Liver (tissue), 3 donors: ENCODE measurements around the gene CKM.

Experiments
- ATF3 ChIP-seq: IDR thresholded peaks from 2 replicates; pipeline ENCODE4 v1.6.1; 2016; ENCODE audit warnings: antibody characterized with exemption
- CTCF ChIP-seq: fragments of 150-350 bp; IDR thresholded peaks from 2 replicates; pipeline ENCODE4 v1.5.1; 2017; ENCODE audit warnings: improper control_type of control experiment, low read depth, low read length; ENCODE audit not compliant: missing input control
- EGR1 ChIP-seq, 2 donors: IDR thresholded peaks; 2 replicates each; pipeline ENCODE4 v1.6.1; 2016 to 2018; ENCODE audit warnings: antibody characterized with exemption in 2 of 2, low read depth in 2 of 2
- FOXA1 ChIP-seq: IDR thresholded peaks from 2 replicates; pipeline ENCODE4 v1.6.1; 2016; ENCODE audit warnings: antibody characterized with exemption
- FOXA2 ChIP-seq: IDR thresholded peaks from 2 replicates; pipeline ENCODE4 v1.6.1; 2016; ENCODE audit warnings: antibody characterized with exemption
- HNF4G ChIP-seq: IDR thresholded peaks from 2 replicates; pipeline ENCODE4 v1.6.1; 2016; ENCODE audit warnings: antibody characterized with exemption
- RAD21 ChIP-seq, 2 donors: IDR thresholded peaks; 2 replicates each; pipeline ENCODE4 v1.6.1; 2016; ENCODE audit warnings: antibody characterized with exemption in 2 of 2, mild to moderate bottlenecking in 2 of 2
- REST ChIP-seq: IDR thresholded peaks from 2 replicates; pipeline ENCODE4 v1.6.1; 2016; ENCODE audit warnings: antibody characterized with exemption, mild to moderate bottlenecking
- RXRA ChIP-seq, 2 donors: IDR thresholded peaks; 2 replicates each; pipeline ENCODE4 v1.6.1; 2017 to 2018; ENCODE audit warnings: antibody characterized with exemption in 2 of 2, mild to moderate bottlenecking in 1 of 2
- SP1 ChIP-seq: IDR thresholded peaks from 2 replicates; pipeline ENCODE4 v1.6.1; 2018; ENCODE audit warnings: antibody characterized with exemption, mild to moderate bottlenecking
- TAF1 ChIP-seq: conservative IDR thresholded peaks from 2 replicates; pipeline ENCODE4 v1.6.1; 2016; ENCODE audit warnings: antibody characterized with exemption, mild to moderate bottlenecking
- YY1 ChIP-seq: IDR thresholded peaks from 2 replicates; pipeline ENCODE4 v1.6.1; 2016; ENCODE audit warnings: antibody characterized with exemption, mild to moderate bottlenecking
- ZBTB33 ChIP-seq: IDR thresholded peaks from 2 replicates; pipeline ENCODE4 v1.6.1; 2016; ENCODE audit warnings: antibody characterized with exemption
- TF ChIP-seq, protein P1 (sequence below): IDR thresholded peaks from 2 replicates; pipeline ENCODE4 v1.6.1; 2016; ENCODE audit warnings: antibody characterized with exemption
- donor health status: healthy.
- donor health status: healthy.

DNA sequence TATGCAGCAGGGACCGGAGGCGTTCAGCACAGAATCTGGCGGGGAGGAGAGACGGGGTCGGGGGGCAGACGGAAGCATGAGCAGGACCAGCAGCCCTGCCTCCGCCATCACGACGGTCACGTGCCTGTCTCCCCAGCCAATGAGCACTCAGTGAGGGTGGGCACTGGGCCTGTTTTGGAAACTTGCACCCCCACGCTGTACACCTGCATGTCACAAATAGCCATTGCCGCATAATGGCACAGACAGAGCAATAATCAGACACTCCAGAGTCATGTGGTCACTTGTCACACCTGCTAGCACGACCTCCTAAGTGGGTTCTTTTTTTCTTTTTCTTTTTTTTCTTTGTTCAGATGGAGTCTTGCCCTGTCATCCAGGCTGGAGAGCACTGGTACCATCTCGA lies 38.9 kb upstream of the CKM start:
- TF ChIP-seq CTCF (no peak), ATF3 (no peak), REST (no peak), YY1 (no peak), HNF4G (no peak), RAD21 (IDR thresholded peaks at IDR 0.05) (no peak), FOXA2 (no peak), EGR1 (IDR thresholded peaks at IDR 0.05; ENCODE audit: low read depth in 2 of 2) (no peak), TAF1 (no peak), SP1 (no peak), RXRA (IDR thresholded peaks at IDR 0.05) (no peak), FOXA1 (no peak), ZBTB33 (no peak)
- TF ChIP-seq, protein P1, sequence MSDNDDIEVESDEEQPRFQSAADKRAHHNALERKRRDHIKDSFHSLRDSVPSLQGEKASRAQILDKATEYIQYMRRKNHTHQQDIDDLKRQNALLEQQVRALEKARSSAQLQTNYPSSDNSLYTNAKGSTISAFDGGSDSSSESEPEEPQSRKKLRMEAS: no peak
